ENCODE data around the gene PEX14. TPM values are rescaled to one million over a fixed set of nuclear protein-coding genes. Genes with fewer than 3 reads are reported as not detected.

Gene PEX14
- total RNA-seq, 1 experiment from 2014 or later = 27.3 TPM

DNA sequence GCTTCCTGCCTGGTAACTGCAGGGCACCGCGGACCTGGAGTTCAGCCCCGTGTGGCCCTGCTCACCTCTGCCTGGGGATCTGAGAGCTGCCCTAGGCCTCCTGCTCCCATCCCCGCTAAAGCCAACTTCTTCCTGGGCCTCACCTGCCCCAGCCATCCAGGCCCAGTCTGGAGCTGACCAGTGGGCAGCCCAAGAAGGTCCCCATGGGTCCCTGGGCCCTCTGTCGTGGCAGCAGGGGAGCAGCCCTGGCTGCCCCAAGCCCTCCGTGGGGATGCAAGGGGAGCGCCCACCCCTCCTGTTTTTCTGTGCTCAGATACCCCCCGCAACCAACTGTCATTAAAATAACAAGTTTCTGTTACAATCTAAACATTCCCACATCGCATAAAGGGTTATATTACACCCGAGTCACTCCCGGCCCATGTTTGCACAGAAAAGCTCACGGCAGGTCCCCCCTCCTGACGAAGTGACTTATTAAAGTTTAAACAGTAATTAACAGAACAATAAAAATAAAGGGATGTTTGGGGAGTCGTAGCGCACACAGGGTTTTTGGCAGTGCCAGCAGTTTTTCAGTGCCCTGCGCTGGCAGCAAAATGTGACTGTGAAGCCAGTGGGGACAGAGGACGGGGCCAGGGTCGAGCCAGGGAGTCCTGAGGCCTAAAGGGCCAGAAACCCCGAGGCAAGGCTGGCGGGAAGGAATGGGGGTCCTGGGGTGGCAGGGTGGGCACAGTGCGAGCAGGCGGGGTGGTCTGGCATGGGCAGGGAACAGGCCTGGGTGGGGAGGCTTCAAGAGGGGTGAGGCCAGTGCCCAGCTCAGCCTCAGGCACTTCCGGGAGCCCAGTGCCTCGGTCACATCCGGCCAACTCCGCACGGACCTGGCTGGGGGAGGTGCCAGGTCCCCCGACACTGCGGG is 200.2 kb downstream of the PEX14 start:
- DNase-seq (ENCODE audit: low spot score) = no peak
- no peak for ATAC-seq
- Mint-ChIP-seq H3K9me3 (no peaks in the 10 kb centered on the region), H3K4me3 (no peak overlapping the region), H3K27ac (no peak overlapping the region), H3K36me3 (no peaks in the 10 kb centered on the region), H3K4me1 (peaks cover 39% of the 10 kb centered on the region), H3K27me3 (ENCODE audit: low read depth) (no peaks in the 10 kb centered on the region; the same call in 1 of the 2 replicates)
- ChIA-PET CTCF (no interaction called here), POLR2A (no interaction called here)
- no peak for TF ChIP-seq TEAD1 (CRISPR knock-in tag; IDR thresholded peaks at IDR 0.05)
- no peak for TF ChIP-seq ZNF263 (CRISPR knock-in tag; IDR thresholded peaks at IDR 0.05; ENCODE audit: low read depth)
- TF ChIP-seq, protein P1, sequence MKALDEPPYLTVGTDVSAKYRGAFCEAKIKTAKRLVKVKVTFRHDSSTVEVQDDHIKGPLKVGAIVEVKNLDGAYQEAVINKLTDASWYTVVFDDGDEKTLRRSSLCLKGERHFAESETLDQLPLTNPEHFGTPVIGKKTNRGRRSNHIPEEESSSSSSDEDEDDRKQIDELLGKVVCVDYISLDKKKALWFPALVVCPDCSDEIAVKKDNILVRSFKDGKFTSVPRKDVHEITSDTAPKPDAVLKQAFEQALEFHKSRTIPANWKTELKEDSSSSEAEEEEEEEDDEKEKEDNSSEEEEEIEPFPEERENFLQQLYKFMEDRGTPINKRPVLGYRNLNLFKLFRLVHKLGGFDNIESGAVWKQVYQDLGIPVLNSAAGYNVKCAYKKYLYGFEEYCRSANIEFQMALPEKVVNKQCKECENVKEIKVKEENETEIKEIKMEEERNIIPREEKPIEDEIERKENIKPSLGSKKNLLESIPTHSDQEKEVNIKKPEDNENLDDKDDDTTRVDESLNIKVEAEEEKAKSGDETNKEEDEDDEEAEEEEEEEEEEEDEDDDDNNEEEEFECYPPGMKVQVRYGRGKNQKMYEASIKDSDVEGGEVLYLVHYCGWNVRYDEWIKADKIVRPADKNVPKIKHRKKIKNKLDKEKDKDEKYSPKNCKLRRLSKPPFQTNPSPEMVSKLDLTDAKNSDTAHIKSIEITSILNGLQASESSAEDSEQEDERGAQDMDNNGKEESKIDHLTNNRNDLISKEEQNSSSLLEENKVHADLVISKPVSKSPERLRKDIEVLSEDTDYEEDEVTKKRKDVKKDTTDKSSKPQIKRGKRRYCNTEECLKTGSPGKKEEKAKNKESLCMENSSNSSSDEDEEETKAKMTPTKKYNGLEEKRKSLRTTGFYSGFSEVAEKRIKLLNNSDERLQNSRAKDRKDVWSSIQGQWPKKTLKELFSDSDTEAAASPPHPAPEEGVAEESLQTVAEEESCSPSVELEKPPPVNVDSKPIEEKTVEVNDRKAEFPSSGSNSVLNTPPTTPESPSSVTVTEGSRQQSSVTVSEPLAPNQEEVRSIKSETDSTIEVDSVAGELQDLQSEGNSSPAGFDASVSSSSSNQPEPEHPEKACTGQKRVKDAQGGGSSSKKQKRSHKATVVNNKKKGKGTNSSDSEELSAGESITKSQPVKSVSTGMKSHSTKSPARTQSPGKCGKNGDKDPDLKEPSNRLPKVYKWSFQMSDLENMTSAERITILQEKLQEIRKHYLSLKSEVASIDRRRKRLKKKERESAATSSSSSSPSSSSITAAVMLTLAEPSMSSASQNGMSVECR (CRISPR knock-in tag; IDR thresholded peaks at IDR 0.05; ENCODE audit: borderline replicate concordance) = no peak
- TF ChIP-seq, protein P2, sequence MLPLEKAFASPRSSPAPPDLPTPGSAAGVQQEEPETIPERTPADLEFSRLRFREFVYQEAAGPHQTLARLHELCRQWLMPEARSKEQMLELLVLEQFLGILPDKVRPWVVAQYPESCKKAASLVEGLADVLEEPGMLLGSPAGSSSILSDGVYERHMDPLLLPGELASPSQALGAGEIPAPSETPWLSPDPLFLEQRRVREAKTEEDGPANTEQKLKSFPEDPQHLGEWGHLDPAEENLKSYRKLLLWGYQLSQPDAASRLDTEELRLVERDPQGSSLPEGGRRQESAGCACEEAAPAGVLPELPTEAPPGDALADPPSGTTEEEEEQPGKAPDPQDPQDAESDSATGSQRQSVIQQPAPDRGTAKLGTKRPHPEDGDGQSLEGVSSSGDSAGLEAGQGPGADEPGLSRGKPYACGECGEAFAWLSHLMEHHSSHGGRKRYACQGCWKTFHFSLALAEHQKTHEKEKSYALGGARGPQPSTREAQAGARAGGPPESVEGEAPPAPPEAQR (CRISPR knock-in tag; IDR thresholded peaks at IDR 0.05) = no peak
- no peak for TF ChIP-seq ZNF219 (CRISPR knock-in tag; IDR thresholded peaks at IDR 0.05; ENCODE audit: borderline replicate concordance)
- TF ChIP-seq, protein P3, sequence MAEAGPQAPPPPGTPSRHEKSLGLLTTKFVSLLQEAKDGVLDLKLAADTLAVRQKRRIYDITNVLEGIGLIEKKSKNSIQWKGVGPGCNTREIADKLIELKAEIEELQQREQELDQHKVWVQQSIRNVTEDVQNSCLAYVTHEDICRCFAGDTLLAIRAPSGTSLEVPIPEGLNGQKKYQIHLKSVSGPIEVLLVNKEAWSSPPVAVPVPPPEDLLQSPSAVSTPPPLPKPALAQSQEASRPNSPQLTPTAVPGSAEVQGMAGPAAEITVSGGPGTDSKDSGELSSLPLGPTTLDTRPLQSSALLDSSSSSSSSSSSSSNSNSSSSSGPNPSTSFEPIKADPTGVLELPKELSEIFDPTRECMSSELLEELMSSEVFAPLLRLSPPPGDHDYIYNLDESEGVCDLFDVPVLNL (CRISPR knock-in tag; IDR thresholded peaks at IDR 0.05; ENCODE audit: borderline replicate concordance, low read depth) = no peak
- TF ChIP-seq, protein P4, sequence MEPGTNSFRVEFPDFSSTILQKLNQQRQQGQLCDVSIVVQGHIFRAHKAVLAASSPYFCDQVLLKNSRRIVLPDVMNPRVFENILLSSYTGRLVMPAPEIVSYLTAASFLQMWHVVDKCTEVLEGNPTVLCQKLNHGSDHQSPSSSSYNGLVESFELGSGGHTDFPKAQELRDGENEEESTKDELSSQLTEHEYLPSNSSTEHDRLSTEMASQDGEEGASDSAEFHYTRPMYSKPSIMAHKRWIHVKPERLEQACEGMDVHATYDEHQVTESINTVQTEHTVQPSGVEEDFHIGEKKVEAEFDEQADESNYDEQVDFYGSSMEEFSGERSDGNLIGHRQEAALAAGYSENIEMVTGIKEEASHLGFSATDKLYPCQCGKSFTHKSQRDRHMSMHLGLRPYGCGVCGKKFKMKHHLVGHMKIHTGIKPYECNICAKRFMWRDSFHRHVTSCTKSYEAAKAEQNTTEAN (CRISPR knock-in tag; IDR thresholded peaks at IDR 0.05) = no peak
- TF ChIP-seq, protein P5, sequence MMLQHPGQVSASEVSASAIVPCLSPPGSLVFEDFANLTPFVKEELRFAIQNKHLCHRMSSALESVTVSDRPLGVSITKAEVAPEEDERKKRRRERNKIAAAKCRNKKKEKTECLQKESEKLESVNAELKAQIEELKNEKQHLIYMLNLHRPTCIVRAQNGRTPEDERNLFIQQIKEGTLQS (CRISPR knock-in tag; conservative IDR thresholded peaks at IDR 0.05) = no peak
- TF ChIP-seq, protein P6, sequence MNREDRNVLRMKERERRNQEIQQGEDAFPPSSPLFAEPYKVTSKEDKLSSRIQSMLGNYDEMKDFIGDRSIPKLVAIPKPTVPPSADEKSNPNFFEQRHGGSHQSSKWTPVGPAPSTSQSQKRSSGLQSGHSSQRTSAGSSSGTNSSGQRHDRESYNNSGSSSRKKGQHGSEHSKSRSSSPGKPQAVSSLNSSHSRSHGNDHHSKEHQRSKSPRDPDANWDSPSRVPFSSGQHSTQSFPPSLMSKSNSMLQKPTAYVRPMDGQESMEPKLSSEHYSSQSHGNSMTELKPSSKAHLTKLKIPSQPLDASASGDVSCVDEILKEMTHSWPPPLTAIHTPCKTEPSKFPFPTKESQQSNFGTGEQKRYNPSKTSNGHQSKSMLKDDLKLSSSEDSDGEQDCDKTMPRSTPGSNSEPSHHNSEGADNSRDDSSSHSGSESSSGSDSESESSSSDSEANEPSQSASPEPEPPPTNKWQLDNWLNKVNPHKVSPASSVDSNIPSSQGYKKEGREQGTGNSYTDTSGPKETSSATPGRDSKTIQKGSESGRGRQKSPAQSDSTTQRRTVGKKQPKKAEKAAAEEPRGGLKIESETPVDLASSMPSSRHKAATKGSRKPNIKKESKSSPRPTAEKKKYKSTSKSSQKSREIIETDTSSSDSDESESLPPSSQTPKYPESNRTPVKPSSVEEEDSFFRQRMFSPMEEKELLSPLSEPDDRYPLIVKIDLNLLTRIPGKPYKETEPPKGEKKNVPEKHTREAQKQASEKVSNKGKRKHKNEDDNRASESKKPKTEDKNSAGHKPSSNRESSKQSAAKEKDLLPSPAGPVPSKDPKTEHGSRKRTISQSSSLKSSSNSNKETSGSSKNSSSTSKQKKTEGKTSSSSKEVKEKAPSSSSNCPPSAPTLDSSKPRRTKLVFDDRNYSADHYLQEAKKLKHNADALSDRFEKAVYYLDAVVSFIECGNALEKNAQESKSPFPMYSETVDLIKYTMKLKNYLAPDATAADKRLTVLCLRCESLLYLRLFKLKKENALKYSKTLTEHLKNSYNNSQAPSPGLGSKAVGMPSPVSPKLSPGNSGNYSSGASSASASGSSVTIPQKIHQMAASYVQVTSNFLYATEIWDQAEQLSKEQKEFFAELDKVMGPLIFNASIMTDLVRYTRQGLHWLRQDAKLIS (CRISPR knock-in tag; IDR thresholded peaks at IDR 0.05; ENCODE audit: borderline replicate concordance) = no peak
- no peak for TF ChIP-seq ZNF671 (CRISPR knock-in tag; IDR thresholded peaks at IDR 0.05)
- TF ChIP-seq, protein P7, sequence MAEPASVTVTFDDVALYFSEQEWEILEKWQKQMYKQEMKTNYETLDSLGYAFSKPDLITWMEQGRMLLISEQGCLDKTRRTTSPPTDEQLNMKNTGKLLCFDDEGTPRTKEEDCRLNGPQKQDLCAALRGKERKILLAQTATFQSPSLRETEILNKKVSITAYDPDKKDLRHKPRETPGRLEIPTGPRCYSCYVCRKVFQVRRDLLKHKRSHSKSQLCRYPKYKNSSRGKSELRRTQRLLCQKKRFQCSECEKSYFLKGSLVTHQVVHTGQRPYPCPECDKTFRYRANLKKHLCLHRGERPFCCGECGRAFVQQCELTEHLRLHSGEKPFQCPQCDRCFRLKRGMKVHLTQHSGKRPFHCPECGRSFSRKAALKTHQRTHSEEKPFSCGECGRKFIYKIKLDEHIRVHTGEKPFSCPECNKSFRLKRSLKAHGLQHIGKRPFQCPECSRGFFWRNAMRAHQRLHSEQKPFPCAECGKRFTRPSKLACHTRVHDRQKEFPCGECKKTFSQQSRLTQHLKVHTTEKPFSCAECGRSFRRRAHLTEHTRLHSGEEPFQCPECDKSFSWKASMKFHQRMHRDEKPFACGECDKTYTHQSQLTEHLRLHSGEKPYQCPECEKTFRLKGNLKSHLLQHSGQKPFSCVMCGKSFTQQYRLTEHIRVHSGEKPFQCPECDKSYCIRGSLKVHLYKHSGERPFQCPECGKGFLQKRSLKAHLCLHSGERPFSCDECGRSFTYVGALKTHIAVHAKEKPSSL (CRISPR knock-in tag; conservative IDR thresholded peaks at IDR 0.05) = no peak
- no peak for TF ChIP-seq KAT7 (CRISPR knock-in tag; IDR thresholded peaks at IDR 0.05; ENCODE audit: borderline replicate concordance)
- no peak for TF ChIP-seq JUN (CRISPR knock-in tag; IDR thresholded peaks at IDR 0.05)
- no peak for TF ChIP-seq SMAD4 (CRISPR knock-in tag; IDR thresholded peaks at IDR 0.05)

All from WTC11 (cell line).